MV-4-11 (cell line): ENCODE measurements around the gene IVD.

Experiments
- DNase-seq: peaks from one replicate; lab custom pipeline; 2025; lab: John Stamatoyannopoulos, UW

IVD gene

DNA sequence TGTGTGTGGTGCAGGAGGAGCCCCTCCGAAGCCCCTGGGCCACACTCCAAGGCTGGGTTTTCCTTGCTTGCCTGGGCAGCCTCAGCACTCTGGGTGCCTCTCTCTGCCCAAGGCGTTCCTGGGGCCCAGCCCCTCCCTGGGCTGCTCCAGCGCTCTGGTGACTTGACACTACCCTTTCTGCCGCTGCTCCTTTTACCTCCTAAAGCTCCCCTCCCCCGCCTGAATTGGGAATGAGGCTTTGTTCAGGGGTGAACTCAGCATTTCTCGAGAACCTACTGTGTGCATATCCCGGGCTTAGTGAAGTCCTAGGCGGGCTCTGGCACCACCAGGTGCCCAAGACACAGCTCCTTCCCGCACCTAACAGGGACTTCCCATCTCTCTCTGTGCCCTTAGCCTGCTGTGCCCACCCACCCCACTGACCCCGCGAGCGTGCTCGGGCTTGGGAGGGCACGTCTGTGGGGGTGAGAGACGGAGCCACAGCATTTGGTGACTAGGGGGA, 33.9 kb downstream of the IVD start:
- no peak for DNase-seq

DNA sequence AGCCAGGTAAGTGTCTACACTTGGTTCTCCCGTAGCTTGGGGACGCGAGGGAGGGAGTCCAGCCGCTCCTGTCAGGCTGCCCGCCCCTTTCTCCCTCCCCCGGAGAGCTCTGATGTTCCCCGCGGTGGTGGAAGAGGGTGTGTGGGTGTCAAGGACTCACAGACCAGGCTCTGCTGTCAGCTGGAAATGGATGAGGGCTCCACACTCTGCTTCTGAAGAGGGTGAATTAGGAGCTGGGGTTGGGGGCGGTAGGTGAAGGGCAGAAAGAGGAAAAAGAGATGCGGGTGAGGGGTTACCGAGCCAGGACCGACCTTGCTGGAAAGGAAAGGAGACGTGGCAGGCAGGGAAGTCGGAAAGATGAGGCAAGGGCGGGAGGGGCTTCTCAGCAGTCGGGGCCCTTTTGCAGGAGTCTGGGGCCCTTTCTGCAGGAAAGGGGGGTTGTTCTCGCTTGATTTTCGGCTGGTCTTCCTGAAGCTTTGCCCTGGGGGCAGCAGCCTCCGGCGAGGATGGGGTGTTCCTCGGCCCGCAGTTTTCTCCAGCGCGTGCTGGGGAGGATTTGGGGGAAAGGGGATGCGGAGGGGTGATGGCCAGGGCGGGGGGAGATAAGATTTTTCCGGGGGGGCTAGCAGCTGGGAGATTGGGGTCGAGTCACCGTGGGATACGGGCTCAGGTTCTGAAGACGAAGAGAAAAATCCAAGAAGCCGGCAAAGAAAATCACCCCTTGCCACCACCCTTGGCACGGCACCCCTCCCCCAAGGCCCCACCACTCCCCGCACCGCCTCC, 34.6 kb downstream of the IVD start:
- DNase-seq, result peak; percentile 4

DNA sequence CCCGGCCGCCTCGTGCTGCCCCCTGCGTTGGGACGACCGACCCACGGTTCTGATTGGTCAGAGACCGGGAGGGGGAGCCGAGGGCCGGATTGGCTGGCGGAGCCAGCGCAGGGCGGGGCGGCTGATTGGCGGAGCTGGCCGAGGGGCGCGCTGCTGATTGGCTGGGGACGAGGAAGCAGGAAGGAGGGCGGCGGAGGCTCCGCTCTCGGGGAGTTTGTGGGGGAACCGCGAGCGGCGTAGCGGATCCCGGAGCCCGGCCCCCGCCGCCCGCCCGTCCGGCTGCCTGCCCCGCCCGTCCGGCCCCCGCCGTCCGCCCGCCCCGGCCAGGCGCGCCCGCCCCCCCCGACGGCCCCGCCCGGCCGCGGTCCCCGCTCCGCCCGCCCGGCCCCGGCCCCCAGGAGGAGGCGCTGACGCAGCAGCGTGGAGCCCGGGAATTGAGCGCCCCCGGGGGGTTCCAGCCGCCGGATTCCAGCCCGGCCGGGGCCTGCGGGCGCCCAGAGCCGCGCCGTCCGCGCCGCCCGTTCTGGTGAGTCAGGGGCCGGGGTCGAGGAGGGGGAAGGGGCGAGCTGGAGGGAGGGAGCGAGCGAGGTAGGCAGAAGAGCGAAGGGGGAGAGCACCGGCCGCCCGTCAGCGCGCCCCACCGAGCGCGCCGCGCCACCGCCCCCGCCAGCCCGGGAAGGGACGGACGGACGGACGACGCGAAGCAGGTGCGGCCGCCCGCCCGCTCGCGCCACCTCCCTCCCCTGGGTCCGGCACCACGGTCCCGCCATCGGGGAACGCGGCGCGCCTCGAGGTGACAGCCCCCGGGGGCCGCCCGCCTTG, 35.4 kb downstream of the IVD start, which contains the start of gene BAHD1:
TSS of gene BAHD1 (plus strand) at position 211 of the 822 bp plus-strand sequence. CDS start 17,512 bp downstream, outside the sequence.
- DNase-seq, result peak; percentile 92

DNA sequence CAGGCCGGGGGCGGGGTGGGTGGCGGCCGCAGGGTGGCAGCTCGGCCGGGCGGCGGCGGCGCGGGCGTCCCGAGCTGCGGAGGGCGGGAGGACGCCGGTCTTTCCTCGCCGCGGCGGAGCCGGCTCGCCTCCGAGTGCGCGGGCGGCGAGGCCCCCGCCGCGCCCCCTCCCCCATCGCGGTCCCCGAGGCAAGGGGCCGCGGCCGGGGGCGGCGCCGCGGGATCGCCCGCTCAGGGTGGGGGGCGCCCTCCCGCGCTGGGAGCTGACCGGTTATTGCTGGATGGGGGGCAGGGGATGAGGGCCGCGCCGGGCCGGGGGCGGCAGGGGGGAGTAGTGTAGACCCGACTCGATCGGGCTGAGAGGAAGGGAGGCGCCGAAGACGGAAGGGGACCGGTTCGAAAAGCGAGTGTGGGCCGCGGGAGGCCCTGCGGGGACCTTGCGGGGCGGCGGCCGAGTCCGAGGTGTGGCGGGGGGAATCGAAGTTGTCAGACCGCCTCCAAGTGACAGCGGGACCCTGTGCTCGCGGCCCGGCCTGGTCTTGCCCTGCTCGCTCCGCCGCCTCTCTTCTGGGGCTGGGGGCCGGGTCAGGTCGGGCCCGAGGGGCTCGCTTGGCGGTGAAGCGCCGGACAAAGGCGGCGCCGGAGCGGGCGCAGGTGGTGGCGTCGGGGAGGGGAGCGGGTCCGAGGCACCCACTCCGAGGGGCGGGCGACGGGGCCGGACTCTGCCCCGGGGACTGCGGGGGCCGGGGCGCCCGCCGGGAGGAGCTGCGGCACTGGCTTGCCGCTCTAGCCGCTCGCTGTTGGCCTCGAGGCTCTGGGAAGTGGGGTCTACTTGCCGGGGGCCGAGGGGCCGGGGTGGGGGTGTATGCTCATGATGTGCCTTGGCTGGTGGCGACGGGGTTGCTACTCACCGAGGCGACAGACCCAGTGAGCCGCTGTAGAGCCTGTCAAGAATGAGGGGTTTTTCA, 36.3 kb downstream of the IVD start:
- DNase-seq, result no peak

DNA sequence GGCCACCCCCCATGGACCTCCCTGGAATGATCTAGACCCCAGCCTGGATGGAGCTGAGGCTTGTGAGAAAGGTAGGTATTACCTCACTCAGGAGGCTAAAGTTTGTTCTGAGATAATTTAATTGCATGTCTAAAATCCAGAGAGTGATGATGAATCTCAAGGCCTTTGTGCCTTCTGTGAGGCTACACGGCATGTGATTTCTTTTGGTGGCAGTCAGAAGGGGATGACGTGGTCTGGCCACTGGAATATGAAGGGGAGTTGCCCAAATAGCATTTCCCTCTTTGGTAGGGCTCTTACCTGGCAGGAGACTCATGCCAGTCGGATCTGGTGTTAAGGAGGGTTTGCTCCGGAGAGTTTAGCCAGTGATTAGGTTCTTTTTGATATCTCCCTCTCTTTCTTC, 37.7 kb downstream of the IVD start:
- no peak for DNase-seq

DNA sequence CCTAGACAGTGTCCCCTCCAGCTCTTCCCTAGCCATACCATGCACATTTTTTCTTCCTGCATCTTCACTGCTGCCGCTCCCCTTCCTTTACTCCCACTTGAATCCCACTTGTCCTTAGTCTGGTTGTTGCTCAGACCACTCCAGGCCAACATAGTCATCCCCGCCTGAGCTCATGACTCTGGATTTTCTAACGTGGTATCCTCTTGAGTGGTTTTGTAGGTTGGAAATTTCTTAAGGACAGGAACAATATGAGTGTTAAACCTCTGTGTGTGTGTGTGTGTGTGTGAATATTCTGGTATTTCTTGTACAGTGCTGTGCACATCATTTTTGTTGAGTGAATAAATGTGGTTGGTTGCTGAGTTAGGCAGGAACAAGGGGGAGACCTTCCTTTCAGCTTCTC, 38.3 kb downstream of the IVD start:
- DNase-seq, result no peak

DNA sequence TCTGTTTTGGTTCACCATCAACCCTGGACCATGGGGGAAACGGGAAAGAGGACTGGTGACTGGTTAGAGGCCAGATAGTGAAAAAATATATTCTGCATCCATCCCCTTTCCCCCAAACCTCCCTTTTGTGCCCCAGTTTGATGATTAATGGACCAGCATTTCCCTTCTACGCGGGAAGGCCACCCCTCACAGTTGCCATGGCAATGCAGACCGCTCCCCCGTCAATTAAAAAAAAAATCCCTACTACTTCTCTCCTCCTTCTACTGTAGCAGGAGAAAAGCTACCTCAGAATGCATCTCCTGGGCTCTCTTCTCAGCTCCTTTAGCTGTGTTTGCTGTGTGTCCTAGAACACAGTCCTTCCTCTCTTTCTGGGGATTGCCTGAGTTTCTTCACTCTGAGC, 39.1 kb downstream of the IVD start:
- no peak for DNase-seq

DNA sequence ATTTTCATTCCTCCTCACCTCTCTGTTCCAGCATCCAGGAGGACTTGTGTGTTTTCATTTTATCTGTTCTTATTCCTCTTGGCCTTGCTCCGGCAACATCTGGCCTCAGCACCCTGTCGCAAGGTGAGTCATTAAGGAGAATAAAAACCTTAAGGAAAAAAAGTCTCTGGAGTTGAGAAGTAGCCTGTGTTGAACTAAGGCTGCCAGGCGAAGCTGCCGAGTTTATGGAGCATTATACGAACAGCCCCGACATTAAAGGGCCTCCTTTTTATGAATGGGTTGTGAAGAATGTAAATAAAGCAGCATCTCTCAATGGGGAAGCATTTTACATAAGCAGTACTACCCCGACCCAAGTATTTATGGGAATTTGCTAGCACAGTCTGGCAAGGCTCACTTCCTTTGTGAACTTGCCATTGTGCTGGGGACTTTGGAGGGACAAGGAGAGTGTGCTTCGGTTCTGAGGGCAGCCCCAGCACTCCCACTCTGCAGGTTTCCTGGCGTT, 39.9 kb downstream of the IVD start:
- no peak for DNase-seq

DNA sequence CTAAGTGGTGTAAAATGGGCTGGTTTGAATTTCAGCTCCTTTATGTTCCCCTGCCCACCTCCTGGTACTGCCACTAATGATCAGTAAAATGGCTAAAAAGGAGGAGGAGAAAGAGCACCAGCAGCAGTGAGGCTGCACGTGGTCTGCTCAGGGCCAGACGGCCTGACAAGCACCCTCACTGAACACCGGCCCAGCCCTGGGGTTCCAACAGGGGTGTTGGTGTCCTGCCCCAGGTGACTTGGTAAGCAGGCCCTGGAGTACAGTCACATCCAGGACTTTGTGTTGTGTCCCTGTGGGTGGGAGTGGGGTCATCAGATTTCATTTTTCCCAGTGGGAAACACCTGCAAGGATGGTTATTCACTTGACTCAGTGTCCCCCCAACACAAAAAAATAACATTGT, 40.5 kb downstream of the IVD start:
- DNase-seq, result no peak

DNA sequence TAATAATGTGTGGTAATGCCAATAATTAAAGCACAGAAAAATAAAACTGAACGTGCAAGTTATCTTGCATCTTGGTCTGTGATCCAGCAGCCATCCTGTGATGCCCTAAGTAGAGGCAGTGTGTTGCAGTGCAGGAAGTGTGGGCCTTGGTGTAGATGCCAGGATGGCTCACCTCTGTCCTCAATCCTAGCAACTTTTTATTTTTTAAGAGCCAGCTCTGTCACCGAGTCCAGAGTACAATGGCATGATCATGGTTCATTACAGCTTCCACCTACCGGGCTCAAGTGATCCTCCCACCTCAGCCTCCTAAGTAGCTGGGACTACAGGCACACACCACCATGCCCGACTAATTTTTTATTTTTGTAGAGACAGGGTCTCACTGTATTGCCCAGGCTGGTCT, 42.8 kb downstream of the IVD start:
- no peak for DNase-seq

DNA sequence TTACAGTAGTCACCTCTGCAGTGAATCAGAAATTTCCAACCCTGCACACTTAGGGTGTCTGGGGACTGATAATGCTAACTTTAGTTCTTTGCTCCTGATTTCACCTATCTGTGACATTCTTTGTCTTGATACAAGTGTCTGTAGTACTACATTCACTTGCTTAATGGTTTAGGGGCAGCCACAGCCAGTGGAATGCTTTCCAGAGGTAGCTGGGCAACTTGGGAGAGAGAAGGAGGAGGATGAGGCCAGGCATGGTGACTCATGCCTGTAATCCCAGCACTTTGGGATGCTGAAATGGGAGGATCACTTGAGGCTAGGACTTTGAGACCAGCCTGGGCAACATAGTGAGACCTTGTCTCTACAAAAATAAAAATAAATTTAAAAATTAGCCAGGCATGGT, 43.7 kb downstream of the IVD start:
- no peak for DNase-seq

DNA sequence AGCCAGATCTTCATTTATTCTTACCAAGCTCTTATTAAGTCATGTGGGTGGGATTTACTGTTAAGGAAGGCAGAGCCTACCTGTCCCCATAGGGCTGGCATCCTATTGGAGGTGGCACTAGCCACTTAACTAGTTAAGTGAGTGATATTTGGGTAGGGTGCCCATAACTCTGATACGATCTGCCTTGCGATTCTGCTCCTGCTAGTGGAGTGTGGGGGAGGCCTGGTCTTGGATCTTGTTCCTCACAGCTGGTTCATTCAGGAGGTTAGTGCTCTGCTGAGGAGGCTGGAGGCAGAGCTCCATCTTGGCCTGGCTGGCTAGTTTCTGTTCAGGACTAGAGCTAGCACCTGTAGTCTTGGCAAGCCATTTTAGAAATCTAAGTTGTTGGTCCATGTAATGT, 44.5 kb downstream of the IVD start:
- DNase-seq, result no peak

DNA sequence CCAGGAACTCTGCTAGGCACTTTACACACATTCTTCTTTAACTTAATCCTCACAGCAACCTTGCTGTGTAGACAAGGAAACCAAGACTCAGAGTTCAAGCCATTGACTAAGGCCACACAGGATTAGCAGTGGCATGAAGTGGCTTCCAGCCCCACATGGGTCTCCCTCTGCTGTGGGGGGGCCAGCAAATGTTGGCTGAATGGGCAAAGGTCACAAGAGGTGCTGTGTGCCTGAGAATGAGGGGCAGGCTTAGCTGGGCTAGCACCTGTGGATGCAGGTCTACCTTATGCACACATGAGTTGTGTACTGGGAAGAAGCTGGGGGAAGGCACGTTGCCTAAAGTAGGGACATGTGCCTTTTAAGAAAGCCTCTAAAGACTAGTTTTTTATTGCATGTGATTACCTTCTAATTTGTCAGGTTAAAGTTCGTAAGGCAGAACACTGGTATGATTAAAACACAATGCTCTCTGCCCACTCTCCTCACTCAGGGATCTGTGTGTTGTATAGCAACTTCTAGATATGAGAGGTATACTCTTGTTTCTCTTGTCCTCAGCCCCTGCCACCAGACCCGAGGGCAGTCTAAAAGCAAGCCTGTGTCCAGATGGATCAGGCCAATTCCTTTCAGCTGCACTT, 46.0 kb downstream of the IVD start:
- DNase-seq, result no peak

DNA sequence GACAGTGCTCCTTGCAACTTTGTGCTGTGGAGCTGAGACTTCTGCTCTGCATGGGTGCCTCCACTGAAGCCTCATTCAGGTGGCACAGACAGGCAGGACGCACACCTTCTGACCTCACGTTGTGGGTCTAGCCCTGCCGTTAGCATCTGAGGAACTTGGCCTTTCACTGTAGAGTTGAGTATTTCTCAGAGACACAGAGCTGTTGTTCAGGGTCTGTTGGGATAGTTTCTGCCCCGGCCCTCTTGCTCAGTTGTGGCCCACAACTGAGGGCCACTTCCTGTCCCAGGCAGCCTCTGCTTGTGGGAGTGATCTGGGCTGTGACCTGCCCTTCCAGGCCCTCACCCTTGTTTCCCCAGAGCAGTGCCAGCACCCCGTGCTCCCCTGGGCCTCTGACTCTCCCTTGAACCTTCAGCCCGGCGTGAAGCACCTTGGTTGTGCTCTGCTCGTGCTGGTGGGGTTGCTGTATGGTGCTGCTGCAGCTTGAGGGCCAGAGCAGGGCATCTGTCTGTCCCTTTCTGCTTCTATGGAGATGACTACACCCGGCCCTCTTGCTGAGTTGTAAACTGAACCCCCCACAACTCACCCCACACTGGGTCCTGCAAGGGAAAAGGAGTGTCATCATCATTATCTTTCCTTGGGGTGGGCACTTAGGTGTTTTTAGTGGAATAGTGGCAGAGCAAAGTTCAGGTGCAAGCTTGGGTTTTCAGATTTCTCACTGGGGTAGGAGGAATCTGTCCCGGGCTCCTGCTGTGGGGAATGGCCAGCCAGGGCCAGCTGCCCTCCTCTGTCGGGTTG, 46.9 kb downstream of the IVD start:
- peak; percentile 11 for DNase-seq

DNA sequence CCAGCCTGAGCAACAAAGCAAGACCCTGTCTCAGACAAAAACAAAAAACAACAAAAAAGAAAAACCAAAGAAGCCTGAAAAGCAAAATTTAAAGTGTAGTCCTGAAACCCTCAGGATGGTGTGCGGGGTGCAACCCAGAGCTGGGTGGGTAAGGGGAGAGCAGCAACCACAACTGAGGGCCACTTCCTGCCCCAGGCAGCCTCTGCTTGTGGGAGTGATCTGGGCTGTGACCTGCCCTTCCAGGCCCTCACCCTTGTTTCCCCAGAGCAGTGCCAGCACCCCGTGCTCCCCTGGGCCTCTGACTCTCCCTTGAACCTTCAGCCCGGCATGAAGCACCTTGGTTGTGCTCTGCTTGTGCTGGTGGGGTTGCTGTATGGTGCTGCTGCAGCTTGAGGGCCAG, 48.3 kb downstream of the IVD start:
- peak; percentile 17 for DNase-seq

DNA sequence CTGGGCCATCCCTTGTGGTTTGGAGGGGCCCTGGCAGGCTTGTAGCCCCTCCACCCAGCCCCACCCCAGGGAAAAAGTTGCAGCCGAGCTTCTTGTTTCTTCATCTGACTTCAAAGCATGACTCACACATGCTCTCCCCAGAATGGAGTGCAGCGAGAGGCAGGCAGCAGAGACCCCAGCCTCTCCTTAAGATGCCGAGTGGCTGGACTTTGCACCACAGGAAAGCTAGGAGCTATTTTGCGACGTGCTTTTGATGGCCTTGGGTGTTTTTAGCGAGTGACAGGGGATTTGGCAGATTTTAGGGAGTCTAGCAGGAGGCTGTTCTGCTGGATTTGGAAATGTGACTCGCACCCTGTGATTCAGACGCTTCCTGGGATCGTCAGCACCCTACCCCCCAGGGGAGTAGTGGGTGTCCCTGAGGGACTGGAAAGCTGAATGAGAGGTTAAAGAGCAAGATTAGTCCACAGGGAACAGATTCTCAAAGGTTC, 49.4 kb downstream of the IVD start:
- DNase-seq, result peak; percentile 30

DNA sequence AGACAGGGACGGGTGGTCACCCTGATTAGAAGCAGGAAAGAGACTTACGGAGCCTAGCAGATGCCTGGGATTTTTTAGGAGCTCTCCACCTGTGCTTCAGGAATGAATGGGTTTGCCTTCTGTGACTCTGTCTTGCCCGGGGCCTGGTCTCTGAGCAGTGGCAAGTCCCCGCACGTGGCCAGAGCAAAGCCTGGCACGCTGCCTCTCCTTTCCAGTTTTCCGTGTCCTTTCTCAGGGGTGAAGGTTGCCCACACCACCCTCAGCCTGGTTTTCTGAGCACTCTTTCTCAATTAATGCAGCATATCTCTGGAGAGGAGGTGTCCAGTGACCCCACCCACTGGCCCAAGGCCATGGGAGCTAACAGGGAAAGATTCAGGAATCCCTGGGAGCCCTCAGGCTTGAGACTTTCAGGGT, 50.7 kb downstream of the IVD start:
- no peak for DNase-seq

DNA sequence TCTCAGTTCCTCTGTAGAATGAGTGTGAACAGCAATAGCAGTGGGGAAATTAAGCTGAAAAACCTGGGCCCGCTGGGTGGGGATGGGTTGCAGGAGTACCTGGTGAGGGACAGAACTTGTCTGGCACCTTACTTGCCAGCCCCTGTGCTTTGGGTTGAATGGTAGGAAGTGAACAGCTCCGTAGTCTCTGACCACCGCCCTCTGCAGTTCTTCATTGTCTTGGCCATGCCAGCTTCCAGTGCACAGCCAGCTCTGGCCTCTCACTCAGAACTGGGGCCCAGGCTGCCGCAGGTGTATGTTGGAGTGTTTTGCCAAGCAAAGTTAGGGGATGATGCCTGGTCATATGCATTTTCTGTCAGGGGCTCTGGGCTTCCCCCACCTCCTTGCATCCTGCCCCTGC, 51.1 kb downstream of the IVD start:
- DNase-seq, result no peak

DNA sequence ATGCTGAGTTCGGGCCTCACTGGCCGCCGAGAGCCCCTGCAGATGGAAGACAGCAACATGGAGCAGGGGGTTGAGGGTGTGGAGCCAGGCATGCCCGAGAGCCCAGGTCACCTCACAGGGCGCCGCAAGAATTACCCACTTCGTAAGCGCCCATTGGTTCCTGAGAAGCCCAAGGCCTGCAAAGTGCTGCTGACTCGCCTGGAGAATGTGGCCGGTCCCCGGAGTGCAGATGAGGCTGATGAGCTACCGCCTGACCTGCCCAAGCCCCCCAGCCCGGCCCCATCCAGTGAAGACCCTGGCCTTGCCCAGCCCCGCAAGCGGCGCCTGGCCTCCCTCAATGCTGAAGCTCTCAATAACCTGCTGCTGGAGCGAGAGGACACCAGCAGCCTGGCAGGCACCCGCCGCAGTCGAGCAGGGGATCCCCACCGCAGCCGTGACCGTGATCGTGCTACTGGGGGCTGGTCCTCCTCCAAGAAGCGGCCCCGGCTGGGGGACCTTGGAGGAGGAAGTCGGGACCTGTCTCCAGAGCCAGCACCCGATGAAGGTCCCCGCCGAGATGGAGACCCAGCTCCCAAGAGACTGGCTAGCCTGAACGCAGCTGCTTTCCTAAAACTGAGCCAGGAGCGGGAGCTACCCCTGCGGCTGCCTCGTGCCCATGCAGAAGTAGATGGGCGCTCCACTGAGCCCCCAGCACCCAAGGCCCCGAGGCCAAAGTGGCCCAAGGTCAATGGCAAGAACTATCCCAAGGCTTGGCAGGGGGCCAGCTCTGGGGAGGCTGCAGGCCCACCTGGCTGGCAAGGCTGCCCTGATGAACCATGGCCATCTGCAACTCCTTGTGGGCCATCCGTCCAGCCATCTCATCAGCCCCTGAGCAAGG, 53.1 kb downstream of the IVD start:
- no peak for DNase-seq
